HG02610 (cell line): ENCODE data around the gene DACH1.
"Not testable (repeated sequence)": the region's sequence is repeated elsewhere in the genome, so short reads cannot be mapped to it uniquely, and the experiment has no call there.

Experiments used
- ATAC-seq: cut with Tn5 transposase; IDR thresholded peaks from one replicate; pipeline ENCODE4 v1.9.1; 2021; ENCODE audit warnings: mild to moderate bottlenecking, moderate library complexity; ENCODE audit not compliant: unreplicated experiment

The DACH1 gene

GRCh38 chr13:71785361-71785760, 81.6 kb downstream of the DACH1 start:
- ATAC-seq = no peak

- ATAC-seq = no peak
These were observed 86.5 kb downstream of the DACH1 start for GRCh38 chr13:71780546-71780945.

DNA sequence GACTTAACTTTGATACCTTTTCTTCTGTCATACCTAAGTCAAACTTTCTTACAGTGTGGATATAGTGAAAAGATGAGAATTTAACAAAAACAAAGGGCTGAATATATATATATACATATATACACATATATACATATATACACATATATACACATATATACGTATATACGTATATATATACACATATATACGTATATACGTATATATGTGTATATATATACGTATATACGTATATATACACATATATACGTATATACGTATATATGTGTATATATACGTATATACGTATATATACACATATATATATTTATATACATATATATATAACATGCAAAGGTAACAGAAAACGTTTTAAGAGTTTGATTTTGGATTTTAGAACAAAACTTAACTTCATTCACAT, 88.0 kb downstream of the DACH1 start:
- ATAC-seq = not testable (repeated sequence)

GRCh38 chr13:71775966-71776365, 91.0 kb downstream of the DACH1 start:
- no peak for ATAC-seq

DNA sequence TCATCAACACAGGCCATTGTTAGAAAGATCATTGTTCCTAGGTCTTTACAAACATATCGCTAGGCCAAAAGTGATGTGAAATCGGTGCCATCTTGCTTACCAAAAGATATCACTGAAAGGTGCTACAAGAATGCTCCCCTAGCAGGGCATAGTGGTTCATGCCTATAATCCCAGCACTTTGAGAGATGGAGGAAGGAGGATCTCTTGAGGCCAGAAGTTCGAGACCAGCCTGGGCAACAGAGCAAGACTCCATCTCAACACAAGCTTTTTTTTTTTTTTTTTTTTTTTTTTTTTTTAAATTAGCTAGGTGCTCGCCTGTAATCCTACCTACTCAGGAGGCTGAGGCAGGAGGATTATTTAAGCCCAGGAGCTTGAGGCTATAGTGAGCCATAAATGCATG, 92.1 kb downstream of the DACH1 start:
- ATAC-seq = no peak

DNA sequence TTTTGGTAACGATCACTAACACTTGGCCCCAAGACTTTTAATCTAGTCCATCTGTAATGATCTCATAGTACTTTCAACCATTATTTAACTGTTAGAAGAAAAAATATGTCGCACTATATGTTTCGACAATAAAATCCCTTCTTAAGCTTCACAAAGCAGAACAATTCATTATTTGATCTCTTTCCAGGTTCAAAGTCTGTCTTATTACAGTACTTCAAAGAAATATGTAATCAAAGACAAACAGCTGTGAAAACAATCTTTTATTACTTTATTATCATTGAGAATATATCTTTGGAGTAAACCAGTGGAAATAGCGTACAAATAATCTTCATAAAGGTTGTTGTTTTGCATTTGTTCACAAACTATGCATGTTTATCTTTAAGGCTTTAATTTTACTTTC, 93.5 kb downstream of the DACH1 start:
- no peak for ATAC-seq

DNA sequence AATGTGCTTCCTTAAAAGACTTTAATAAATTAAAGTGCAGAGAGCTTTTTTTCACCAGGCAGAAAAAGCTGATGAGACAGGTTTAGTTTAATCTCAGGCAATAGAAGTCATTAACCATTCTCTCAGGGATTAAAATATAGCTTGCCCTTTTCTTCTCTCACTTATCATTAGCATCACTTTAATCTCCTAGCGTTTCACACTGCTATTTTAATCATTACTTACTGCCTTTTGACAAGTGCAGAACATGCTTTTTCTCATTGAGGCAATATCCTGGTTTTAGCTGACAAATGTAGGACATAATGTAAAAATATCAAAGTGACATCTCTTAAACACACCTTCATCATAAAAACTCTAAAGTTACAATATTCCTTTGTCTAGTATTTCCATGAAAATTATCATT, 94.6 kb downstream of the DACH1 start:
- no peak for ATAC-seq

DNA sequence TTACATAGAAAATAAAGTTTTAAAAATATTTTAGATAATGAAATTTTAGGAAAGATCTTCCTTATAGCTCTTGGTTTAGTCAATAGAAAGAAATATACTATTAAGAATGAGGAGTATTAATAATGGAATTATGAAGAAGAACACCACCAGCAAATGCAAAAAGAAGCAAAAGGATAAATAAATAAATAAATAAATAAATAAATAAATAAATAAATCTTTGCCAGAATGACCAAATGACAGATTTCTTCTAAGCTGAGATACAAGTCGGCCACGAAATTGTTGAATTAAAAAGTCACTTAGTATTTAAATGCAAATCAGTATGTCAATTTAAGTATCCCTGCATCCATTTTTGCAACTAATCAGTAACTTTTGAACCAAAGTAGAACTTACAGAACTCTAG, 95.9 kb downstream of the DACH1 start:
- no peak for ATAC-seq

DNA sequence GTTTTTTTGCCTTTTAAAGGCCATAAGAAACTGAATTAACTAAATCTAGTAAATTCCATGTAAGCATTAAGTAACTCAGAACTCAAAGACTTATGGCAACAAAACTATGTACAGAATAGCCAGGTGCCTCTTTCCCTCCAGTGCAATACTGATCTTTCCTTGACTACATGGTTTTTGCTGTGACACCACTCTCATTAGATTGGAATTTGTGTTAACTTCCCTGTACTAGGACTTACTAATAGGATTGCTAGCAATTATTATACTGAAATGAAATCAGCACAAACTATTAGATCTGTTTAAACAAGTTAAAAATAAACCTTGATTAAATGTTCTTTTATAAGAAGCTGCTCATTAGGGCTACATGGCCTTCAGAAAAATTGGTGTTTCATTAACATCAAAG, 96.3 kb downstream of the DACH1 start:
- no peak for ATAC-seq

DNA sequence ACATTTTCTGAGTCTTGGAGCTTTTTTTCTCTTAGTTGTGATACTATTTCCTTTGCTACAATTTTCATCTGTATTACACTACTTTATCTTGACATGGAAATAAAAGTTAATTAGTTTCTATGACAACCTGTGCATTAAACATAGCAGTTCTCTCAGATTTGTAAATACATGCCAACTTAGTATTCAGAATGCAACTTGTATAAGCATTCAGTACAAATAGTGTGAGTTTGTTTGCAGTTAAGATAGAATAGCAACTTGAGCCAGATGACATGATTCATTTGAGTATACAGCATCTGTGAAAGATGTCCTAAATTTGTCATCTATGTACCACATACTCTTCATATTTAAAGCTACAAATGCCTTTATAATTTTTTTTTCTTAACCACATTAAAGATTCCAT, 98.1 kb downstream of the DACH1 start:
- ATAC-seq = no peak

DNA sequence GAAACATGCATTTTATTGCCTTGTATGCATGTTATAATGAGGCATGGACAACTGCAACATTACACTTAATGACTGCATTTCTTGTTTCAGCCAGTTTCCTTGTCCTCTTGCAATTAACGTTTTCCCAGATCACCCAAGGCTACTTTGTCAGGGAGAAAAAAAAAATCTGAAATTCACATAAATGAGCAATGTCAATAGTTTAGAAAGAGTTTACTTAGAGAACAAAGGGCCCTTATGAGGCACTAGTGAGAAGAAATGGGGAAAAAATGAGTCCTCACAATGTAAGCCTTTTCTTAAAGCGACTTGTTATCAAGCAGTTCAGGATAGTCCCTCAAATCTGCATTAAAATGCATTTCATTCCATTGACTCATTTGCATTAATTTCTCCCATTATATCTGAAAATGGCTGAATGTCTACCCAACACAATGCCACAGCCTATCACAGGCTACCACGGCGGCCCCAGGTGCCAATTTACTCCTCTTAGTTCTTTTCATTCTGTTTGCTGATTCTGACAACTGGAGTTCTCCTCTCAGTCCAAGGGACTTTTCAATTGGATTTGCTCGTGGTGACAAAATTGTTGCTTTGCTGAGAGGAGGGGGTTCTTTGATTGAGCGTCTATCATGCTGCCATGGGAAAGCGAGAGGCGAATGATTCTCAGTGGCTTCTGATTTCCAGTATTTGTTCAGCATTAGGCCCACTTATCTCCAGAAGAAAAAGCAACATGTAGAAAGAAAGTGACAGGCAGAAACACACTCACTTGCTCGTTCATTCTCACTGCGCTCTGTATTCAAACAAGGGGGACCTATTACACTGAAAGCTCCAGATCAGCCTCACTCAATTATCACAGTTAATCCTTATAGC, 107.1 kb downstream of the DACH1 start:
- ATAC-seq = no peak

- ATAC-seq = no peak
These were observed 108.2 kb downstream of the DACH1 start for GRCh38 chr13:71758828-71759227.

DNA sequence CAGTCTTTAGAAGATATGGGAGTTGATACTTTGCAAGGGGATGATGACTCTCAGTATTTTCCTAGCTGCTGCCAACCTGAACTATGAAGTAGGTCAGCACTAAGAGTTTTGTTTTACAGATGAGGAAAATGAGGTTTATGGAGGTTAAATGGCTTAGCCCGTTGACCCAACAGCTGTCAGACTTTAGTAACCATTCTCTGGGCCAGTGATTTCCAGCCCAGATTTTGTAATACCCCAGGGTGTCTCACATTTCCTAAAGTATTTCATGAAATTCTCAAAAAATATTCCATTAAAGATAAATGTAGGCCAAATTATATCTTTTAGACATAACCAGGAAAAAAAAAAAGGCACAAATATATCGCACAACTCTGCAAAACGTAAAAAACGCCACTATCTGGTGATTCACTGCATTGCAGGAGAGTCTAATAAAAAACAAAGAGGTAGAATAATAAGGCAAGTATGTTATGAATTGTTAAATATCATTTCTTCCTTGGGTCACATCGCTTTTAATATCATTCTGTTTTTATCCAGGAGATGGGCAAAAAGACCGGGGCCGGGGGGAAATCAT, 112.5 kb downstream of the DACH1 start:
- no peak for ATAC-seq

DNA sequence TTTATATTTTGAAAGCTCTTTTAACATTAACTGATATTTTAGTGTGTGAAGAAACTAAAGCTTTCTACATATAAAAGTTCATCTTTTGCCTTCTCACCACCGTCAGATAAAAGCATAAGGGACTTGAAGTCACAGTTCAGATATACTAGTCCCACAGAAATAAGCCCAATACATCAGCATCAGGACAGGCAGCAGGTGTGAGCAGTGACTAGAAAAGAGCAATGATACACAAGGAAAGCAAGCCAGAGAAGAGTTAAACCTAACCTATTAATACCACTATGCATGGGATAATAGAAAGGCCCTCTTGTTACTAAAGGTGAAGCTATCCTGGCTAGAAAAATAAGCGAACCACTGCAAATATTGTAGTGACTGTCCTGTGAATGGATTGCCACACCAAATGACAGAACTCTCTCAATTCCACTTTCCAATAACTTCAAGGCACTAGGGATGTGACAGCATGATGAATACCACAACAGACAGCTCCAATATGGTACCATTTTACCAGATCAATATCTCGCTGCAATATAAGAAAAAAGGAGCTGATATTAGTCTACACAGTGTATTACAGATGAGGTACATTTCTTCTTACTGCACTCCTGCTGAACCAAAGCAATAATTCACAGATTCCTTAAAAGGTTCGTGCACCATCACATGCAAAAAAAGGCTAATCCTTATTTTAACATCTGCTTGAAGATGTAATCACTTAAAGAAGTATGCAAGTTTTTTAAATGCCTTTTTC, 114.1 kb downstream of the DACH1 start:
- ATAC-seq = no peak

GRCh38 chr13:71751073-71751472, 115.9 kb downstream of the DACH1 start:
- no peak for ATAC-seq

GRCh38 chr13:71730267-71730666, 136.7 kb downstream of the DACH1 start:
- ATAC-seq = no peak

DNA sequence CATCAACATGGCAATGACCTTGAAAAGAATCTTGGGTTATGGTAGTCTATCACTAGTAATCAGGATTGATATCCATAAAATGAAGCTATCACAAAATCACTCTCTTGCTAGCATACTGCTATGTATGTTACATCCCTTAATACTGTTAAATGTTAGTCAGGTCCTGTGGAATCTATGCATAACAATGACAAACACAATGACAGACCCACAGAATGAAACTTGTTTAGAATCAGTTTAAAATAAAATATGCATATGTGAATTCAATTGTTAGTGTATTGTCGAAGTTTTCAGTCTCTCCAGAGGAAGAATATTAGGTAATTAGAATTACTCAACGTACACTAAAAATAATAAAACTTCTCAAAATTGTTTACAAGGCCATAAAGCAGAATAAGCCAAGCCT, 137.6 kb downstream of the DACH1 start:
- ATAC-seq = no peak

- no peak for ATAC-seq
These were observed 139.3 kb downstream of the DACH1 start for GRCh38 chr13:71727662-71728061.

DNA sequence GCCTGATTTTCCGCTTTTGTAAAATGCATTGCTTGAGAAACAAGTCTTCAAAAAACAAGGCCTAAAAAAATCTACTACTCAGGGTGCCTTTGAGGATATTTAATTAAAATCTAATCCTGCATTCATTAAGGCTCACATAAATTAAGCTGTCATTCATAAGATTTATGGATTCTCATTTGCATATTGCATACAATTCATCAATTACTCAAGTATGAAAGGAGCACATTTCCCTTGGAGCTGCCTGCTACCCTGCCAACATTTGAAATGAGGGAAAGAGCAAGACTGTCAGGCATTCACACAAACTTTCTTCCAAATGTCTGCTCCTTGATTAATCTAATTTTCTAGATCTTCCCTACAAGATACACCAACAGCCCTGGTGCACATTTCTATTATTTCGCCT, 140.0 kb downstream of the DACH1 start:
- no peak for ATAC-seq

DNA sequence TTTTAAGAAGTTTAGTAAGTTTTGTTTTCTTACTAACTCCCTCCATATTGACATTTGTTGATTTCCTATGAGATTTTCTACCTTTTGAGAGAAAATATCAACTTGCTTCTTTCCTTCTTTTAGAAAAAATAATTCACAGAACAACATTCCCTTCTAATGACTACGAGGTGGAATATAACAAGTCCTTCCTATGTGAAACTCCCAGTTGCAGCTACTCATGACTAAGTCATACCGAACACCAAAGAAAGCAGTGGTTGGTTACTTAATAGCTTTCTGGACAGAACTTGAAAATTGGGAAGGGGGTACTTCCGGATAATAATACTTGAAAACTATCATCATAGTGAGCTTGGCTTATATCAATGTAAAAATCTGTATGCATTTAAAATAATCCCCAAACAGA, 144.8 kb downstream of the DACH1 start:
- ATAC-seq = no peak

- ATAC-seq = no peak
These were observed 145.9 kb downstream of the DACH1 start for GRCh38 chr13:71721104-71721503.

GRCh38 chr13:71718931-71719330, 148.1 kb downstream of the DACH1 start:
- no peak for ATAC-seq
